ENCODE measurements around the gene FILIP1L. TPM values are rescaled to one million over a fixed set of nuclear protein-coding genes. Genes with fewer than 3 reads are reported as not detected.
A peak's percentile ranks its signal among the peaks of the same experiment; 100 is the strongest.

The FILIP1L gene
- total RNA-seq, 1 donor from 2014 or later, result 0.15 TPM

DNA sequence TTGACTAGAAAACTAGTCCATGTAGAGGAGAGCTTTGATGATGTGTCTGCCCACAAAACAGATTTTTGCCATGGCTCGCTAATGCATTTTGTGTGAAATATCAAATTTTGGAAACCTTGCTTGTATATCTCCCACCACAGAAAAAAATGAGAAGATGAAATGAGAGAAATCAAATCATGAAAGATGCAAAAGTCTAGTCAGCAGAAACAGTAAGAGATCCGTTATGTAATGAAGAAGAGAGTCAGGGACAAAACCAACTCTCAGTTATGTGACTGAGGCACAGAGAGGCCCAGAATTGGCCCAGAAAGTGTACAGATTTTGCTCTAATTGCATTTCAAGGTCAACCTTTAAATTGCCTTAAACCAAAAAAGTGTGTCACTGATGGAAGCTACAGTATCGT is 107.0 kb downstream of the FILIP1L start:
- no peak overlapping the region for H3K9ac ChIP-seq
- no peaks in the 10 kb centered on the region for H3K79me2 ChIP-seq (ENCODE audit: low read depth)
- H3F3A ChIP-seq (ENCODE audit: low read depth), result no peaks in the 10 kb centered on the region
- no peak overlapping the region for H3K27ac Mint-ChIP-seq
- peaks cover 9% of the 10 kb centered on the region for H3K4me1 ChIP-seq
- no peaks in the 10 kb centered on the region for H3K9me3 Mint-ChIP-seq
- no peak overlapping the region for H3K27ac ChIP-seq
- no peaks in the 10 kb centered on the region for H3K36me3 Mint-ChIP-seq
- no peak overlapping the region for H2AFZ ChIP-seq (replicated peaks)
- no peak overlapping the region for H3K4me2 ChIP-seq
- H3K4me1 Mint-ChIP-seq, result peaks cover 4% of the 10 kb centered on the region
- no peak overlapping the region for H3K4me3 ChIP-seq
- no peaks in the 10 kb centered on the region for H3K27me3 ChIP-seq
- H3K36me3 ChIP-seq, result no peaks in the 10 kb centered on the region
- TF ChIP-seq EZH2 (IDR thresholded peaks at IDR 0.05), result no peak
- TF ChIP-seq, protein P1, sequence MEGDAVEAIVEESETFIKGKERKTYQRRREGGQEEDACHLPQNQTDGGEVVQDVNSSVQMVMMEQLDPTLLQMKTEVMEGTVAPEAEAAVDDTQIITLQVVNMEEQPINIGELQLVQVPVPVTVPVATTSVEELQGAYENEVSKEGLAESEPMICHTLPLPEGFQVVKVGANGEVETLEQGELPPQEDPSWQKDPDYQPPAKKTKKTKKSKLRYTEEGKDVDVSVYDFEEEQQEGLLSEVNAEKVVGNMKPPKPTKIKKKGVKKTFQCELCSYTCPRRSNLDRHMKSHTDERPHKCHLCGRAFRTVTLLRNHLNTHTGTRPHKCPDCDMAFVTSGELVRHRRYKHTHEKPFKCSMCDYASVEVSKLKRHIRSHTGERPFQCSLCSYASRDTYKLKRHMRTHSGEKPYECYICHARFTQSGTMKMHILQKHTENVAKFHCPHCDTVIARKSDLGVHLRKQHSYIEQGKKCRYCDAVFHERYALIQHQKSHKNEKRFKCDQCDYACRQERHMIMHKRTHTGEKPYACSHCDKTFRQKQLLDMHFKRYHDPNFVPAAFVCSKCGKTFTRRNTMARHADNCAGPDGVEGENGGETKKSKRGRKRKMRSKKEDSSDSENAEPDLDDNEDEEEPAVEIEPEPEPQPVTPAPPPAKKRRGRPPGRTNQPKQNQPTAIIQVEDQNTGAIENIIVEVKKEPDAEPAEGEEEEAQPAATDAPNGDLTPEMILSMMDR (IDR thresholded peaks at IDR 0.05), result no peak
- no peak for TF ChIP-seq EZH2phosphoT487 (IDR thresholded peaks at IDR 0.05)
- no peaks in the 10 kb centered on the region for H4K20me1 ChIP-seq (ENCODE audit: low read depth)
- H3K27me3 Mint-ChIP-seq (ENCODE audit: insufficient read depth, low read depth), result no peaks in the 10 kb centered on the region
- H3K9me3 ChIP-seq (ENCODE audit: low read depth), result no peaks in the 10 kb centered on the region
- H3K4me3 Mint-ChIP-seq, result no peak overlapping the region
- no peak for DNase-seq (ENCODE audit: low spot score)

DNA sequence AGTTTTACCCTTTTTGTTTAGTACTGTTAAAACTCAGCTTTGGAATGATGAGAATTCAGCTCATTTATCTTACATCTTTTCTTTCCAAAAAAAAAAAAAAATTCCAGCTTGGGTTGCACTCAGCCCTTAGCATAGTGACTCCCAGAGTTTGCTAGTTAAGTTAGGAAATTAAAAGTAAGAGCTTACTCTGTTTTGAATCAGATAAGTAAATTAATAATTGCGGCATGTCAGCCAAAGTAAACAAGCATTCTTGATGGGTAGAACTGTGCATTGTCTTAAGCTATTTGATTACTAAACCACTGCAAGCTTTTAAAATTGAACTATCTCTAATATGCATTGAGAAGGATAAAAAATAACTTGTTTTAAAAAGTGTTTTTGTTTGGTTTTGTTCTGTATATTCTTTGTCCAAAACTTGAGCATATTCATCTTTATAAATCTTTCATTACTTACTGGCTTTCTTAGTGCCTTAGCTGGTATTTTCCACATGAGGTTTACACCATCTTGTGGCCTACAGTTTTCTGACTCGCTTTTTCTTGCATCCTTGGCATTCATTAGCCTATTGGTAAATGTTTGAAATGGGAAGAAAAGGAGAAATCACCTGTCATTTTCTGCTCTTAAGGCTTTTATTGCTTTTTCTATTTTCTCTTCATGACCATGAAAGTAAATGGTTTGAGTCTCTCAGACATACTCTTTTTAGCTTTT is 107.6 kb downstream of the FILIP1L start:
- H4K20me1 ChIP-seq (ENCODE audit: low read depth), result no peaks in the 10 kb centered on the region
- H3K27ac Mint-ChIP-seq, result no peak overlapping the region
- peaks cover 4% of the 10 kb centered on the region for H3K4me1 Mint-ChIP-seq
- no peaks in the 10 kb centered on the region for H3K79me2 ChIP-seq (ENCODE audit: low read depth)
- no peaks in the 10 kb centered on the region for H3K9me3 ChIP-seq (ENCODE audit: low read depth)
- H3K27me3 ChIP-seq, result no peaks in the 10 kb centered on the region
- no peaks in the 10 kb centered on the region for H3F3A ChIP-seq (ENCODE audit: low read depth)
- H3K4me3 Mint-ChIP-seq, result no peak overlapping the region
- H3K4me2 ChIP-seq, result no peak overlapping the region
- no peaks in the 10 kb centered on the region for H3K36me3 Mint-ChIP-seq
- no peak overlapping the region for H2AFZ ChIP-seq (replicated peaks)
- H3K36me3 ChIP-seq, result no peaks in the 10 kb centered on the region
- no peak overlapping the region for H3K4me3 ChIP-seq
- H3K9ac ChIP-seq, result no peak overlapping the region
- H3K4me1 ChIP-seq, result peaks cover 9% of the 10 kb centered on the region
- DNase-seq (ENCODE audit: low spot score), result no peak
- no peaks in the 10 kb centered on the region for H3K9me3 Mint-ChIP-seq
- no peaks in the 10 kb centered on the region for H3K27me3 Mint-ChIP-seq (ENCODE audit: insufficient read depth, low read depth)
- no peak overlapping the region for H3K27ac ChIP-seq
- TF ChIP-seq EZH2 (IDR thresholded peaks at IDR 0.05) (no peak), EZH2phosphoT487 (IDR thresholded peaks at IDR 0.05) (no peak)
- TF ChIP-seq, protein P1 (IDR thresholded peaks at IDR 0.05), result no peak

DNA sequence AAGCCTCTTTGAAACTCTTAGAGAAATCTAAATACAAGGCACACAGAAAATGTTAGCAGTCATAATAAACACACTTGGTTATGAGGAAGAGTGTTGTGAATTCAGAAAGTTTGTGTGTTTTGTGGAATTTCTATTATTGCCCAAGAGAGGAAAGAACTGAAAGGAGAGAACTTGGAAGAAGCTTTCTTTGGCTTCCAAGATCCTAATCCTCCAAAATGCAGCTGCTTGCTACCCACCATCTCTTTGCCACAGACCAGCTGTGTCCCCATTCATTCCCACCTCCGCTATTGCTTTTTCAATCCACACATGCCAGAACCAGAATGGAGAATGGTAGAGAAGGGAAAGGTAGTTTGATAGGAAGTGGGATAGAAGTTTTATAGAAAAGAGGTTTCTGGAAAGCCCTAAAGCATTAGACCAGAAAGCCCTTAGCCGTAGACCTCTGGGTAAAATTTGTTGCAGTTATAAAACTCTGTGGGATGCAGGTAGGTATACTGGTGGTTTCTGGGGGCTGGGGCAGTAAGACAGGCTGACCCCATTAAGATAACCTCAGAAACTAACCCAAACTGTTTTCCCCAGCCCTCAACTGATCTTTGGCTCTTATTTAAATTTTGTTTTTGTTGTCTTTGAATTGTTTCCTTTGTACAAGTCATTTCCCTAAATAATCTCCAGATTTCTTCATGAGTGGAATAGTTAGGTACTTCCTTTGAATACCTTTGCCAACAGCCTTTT is 108.5 kb downstream of the FILIP1L start:
- Histone ChIP-seq H3F3A (ENCODE audit: low read depth) (no peaks in the 10 kb centered on the region), H2AFZ (replicated peaks) (no peak overlapping the region), H3K4me2 (no peak overlapping the region), H4K20me1 (ENCODE audit: low read depth) (no peaks in the 10 kb centered on the region), H3K9me3 (ENCODE audit: low read depth) (no peaks in the 10 kb centered on the region), H3K9ac (no peak overlapping the region), H3K4me1 (peaks cover 9% of the 10 kb centered on the region), H3K4me3 (no peak overlapping the region), H3K27ac (no peak overlapping the region), H3K36me3 (no peaks in the 10 kb centered on the region), H3K27me3 (no peaks in the 10 kb centered on the region), H3K79me2 (ENCODE audit: low read depth) (no peaks in the 10 kb centered on the region)
- peaks cover 4% of the 10 kb centered on the region for H3K4me1 Mint-ChIP-seq
- no peak overlapping the region for H3K4me3 Mint-ChIP-seq
- DNase-seq (ENCODE audit: low spot score), result peak; percentile 4
- H3K36me3 Mint-ChIP-seq, result no peaks in the 10 kb centered on the region
- no peak for TF ChIP-seq EZH2 (IDR thresholded peaks at IDR 0.05)
- TF ChIP-seq, protein P1 (IDR thresholded peaks at IDR 0.05), result no peak
- no peak for TF ChIP-seq EZH2phosphoT487 (IDR thresholded peaks at IDR 0.05)
- H3K27ac Mint-ChIP-seq, result no peak overlapping the region
- no peaks in the 10 kb centered on the region for H3K27me3 Mint-ChIP-seq (ENCODE audit: insufficient read depth, low read depth)
- H3K9me3 Mint-ChIP-seq, result no peaks in the 10 kb centered on the region
